Lower leg skin (tissue), 4 donors: ENCODE measurements around the gene KCTD5. TPM values are rescaled to one million over a fixed set of nuclear protein-coding genes. Genes with fewer than 3 reads are reported as not detected.

Experiments used
- DNase-seq, 2 donors: peaks; one replicate each; pipeline ENCODE4 v3.0.0-alpha.2; 2019; ENCODE audit warnings: low spot score in 2 of 2
- H3K4me3 ChIP-seq: fragments of 200-600 bp; sonication (generic); 2 replicates; pipeline ENCODE4 v1.5.1; 2017; ENCODE audit warnings: mild to moderate bottlenecking, low read depth; ENCODE audit not compliant: poor library complexity, severe bottlenecking
- POLR2A ChIP-seq, 2 donors: fragments of 450-650 bp; IDR thresholded peaks; one replicate each; pipeline ENCODE4 v1.6.1; 2016 to 2017; ENCODE audit warnings: antibody characterized with exemption in 2 of 2, mild to moderate bottlenecking in 1 of 2, moderate library complexity in 1 of 2
- WGBS, 2 donors: methylation state at CpG; one replicate each; pipeline ENCODE4 v1.1.5; 2018; 5-methylcytosine and 5-hydroxymethylcytosine counted together
- intact Hi-C: fragments of 100-400 bp; cut with DNase I; formaldehyde crosslinking; loops from one replicate; pipeline ENCODE4 v1.15.0; 2023; ENCODE audit warnings: low total_unique reads
- total RNA-seq, 4 donors: library from RNA; depleted of rRNA; stranded (reverse); fragments of >200 nt; gene quantifications; one replicate each; pipeline ENCODE4 v1.1.0, GENCODE V29; 2016
- TF ChIP-seq, protein P1 (sequence below), 3 donors: fragments of 450-650 bp; IDR thresholded peaks; one replicate each; pipeline ENCODE4 v1.5.1; 2016; ENCODE audit warnings: antibody characterized with exemption in 3 of 3, mild to moderate bottlenecking in 3 of 3, moderate library complexity in 2 of 3

Gene KCTD5
- total RNA-seq, 4 donors from 2014 or later = 34.9 to 61.9 (median 51.1) TPM

DNA sequence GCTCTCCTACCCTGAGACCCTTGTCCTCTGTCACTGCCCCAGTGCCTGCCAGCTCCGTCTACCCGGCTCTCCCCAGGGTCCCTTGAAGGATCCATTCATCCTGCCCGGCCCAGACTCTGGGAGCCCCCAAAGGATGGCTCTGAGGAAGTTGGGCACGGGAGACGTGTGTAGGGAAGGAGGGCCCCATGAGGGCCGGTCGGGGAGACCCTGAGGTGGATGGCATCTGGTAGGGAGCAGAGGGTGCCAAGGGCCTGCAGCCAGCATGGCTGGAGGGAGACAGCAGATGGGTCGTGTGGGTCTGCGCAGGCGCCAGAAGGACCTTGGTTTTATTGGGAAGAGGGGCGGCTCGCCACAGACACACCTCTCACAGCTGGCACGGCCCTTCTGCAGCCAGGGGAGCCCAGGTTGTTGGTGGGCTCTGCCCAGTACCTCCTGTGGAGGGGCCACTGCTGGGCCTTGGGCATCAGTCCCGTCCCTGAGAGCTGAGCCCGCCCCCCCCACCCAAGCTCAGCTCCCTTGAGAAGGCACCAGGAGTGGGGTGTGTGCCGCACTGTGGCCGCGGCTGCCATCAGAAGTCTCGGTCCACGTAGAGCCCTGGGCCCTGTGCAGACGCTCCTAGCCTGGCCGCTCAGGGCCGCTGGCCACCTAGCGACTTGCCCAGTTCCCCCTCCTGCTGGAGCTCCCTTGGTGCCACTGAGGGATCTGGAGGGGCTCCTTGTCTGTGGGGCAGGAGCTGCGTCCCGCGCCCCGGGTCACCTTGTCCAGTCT is 16.0 kb downstream of the KCTD5 start:
- TF ChIP-seq POLR2A (IDR thresholded peaks at IDR 0.05) = no peak
- TF ChIP-seq, protein P1, sequence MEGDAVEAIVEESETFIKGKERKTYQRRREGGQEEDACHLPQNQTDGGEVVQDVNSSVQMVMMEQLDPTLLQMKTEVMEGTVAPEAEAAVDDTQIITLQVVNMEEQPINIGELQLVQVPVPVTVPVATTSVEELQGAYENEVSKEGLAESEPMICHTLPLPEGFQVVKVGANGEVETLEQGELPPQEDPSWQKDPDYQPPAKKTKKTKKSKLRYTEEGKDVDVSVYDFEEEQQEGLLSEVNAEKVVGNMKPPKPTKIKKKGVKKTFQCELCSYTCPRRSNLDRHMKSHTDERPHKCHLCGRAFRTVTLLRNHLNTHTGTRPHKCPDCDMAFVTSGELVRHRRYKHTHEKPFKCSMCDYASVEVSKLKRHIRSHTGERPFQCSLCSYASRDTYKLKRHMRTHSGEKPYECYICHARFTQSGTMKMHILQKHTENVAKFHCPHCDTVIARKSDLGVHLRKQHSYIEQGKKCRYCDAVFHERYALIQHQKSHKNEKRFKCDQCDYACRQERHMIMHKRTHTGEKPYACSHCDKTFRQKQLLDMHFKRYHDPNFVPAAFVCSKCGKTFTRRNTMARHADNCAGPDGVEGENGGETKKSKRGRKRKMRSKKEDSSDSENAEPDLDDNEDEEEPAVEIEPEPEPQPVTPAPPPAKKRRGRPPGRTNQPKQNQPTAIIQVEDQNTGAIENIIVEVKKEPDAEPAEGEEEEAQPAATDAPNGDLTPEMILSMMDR (IDR thresholded peaks at IDR 0.05) = no peak
- 88 to 91% methylated on average over 20 to 23 of the region's 28 CpGs for WGBS, 2 donors
- intact Hi-C loops = no loop called here
- H3K4me3 ChIP-seq = no peak overlapping the region
- DNase-seq = no peak

DNA sequence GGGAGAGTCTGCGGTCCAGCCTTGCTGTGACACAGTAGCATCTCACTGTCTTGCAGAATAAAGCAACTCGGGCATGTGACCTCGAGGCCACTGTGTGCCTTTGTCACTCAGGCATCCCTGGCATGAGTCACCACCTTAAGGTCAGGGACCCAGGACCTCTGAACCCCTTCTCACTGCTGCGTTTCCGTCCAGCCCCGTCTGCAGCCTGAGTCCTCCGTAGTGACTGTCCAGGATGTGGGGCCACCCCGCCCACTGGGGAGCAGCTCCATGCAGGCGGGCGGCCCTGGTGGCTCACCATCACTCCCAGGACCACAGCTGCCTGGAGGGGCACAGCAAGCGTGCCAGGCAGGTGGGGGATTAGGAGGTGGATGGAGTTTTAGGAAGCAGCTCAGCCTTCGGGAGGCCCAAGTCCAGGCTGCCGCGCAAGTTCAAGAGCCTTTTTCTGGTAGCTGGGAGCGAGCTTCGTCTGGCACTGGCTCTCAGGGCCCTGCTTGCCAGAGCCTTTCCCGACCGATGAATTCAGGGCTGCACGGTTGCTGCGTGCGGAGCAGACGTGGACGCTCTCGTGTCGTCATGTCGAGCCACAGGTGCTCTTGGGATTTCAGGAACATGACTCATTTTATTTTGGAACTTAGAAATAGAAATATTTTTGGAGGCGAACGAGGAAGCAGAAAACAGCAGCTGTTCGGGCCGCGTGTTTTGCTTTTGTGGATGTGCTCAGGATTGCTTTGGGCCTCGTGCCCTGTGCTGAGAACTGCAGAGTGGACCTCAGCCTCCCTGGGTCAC is 16.8 kb downstream of the KCTD5 start:
- no peak for TF ChIP-seq POLR2A (IDR thresholded peaks at IDR 0.05)
- TF ChIP-seq, protein P1 (IDR thresholded peaks at IDR 0.05) = no peak
- 87 to 90% methylated on average over 32 of the region's 32 CpGs for WGBS, 2 donors
- H3K4me3 ChIP-seq = no peak overlapping the region
- no peak for DNase-seq
- intact Hi-C loops = no loop called here

DNA sequence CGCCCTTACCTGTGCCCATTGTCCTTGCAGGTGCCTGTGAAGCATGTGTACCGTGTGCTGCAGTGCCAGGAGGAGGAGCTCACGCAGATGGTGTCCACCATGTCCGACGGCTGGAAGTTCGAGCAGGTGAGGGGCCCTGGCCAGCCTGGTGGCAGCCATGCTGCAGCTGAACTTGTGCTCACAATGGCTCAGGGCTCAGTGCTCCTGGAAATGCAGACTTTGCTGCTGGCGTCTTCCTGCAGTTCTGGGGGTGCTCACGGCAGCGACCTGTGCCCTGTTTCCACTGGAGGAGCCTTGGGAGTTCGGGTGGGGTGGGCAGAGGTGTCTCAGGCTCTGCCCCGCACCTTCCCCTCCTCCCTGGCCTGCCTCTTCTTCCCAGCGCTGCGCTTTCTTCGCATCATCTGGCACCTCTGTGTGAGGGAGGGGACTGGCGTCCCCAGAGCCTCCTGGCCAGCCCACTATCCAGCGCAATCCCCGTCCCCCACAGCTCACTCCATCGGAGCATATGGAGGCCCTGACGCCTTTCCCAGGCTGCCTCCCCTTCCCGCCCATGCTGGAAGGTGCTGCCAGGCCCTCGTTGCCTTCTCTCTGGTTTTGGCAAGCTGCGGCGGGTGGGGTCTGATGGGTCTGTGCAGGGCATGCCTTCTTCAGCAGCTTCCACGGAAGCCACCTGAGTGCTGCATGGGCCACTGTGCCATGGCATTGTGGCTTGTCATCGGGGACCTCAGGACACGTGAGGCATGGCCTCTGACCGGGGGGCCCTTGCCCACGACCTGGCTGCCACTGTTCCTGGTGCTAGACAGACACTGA is 17.7 kb downstream of the KCTD5 start:
- TF ChIP-seq, protein P1 (IDR thresholded peaks at IDR 0.05) = no peak
- TF ChIP-seq POLR2A (IDR thresholded peaks at IDR 0.05) = no peak
- DNase-seq = no peak
- intact Hi-C loops = no loop called here
- 84 to 85% methylated on average over 25 to 28 of the region's 28 CpGs for WGBS, 2 donors
- H3K4me3 ChIP-seq = no peak overlapping the region

DNA sequence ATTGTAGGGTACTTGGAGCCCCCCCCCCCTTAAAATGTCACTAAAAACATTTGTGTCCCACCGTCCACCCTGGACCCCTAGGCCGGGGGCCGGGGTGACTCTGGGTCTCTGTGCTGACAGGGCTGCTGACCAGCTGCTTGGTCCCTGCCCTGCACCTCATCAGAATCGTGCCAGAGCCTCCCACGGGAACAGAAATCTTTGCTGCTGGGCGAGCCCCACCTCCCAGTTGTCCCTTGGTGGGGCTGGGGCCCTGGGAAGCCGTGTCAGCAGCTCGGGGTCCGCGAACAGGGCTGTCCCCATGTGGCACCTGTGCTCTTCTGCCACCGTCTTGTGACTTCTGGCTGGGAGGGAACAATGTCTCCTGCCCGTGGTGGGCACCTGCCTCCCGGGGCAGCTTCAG is 18.5 kb downstream of the KCTD5 start:
- 88 to 92% methylated on average over 12 to 13 of the region's 13 CpGs for WGBS, 2 donors
- intact Hi-C loops = no loop called here
- H3K4me3 ChIP-seq = no peak overlapping the region
- no peak for DNase-seq
- TF ChIP-seq POLR2A (IDR thresholded peaks at IDR 0.05) = no peak

DNA sequence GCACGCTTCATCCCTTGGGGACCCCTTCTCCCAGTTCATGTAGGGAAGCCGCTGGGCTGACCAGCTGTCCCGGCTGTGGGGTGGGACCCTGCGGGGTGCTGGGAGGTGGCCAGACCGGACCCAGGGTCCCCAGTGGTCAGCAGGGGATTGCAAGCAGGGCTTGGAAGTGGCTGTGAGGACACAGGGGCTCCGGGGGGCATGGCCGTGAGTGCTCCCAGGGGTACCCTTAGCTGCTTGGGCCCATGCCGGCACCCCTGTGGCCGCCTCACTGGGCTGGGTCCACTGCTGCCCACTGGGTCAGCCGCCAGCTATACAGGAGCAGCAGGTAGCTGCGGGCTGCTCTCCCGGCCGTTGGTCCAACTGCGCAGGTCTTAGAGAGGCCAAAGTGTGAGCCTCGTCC is 18.9 kb downstream of the KCTD5 start:
- H3K4me3 ChIP-seq = no peak overlapping the region
- 98 to 100% methylated on average over 6 to 12 of the region's 15 CpGs for WGBS, 2 donors
- DNase-seq = no peak
- no peak for TF ChIP-seq POLR2A (IDR thresholded peaks at IDR 0.05)
- TF ChIP-seq, protein P1 (IDR thresholded peaks at IDR 0.05) = no peak
- intact Hi-C loops = no loop called here
